Endothelial cell (in vitro differentiated cells): ENCODE data around the gene KIF26A. TPM values are rescaled to one million over a fixed set of nuclear protein-coding genes. Genes with fewer than 3 reads are reported as not detected.

ENCODE experiments used
- DNase-seq: peaks from one replicate; pipeline ENCODE4 v3.0.0; 2021; ENCODE audit warnings: low spot score
- H3K27ac Mint-ChIP-seq: one replicate; pipeline ENCODE4 v1.8.0; 2021; ENCODE audit warnings: mixed read lengths, inconsistent platforms; ENCODE audit not compliant: unreplicated experiment
- H3K27me3 Mint-ChIP-seq: one replicate; pipeline ENCODE4 v1.8.0; 2021; ENCODE audit warnings: mild to moderate bottlenecking, moderate library complexity, mixed read lengths, inconsistent platforms; ENCODE audit not compliant: unreplicated experiment
- H3K36me3 Mint-ChIP-seq: one replicate; pipeline ENCODE4 v1.8.0; 2021; ENCODE audit warnings: mild to moderate bottlenecking, low read depth, mixed read lengths, inconsistent platforms; ENCODE audit not compliant: unreplicated experiment
- H3K4me1 Mint-ChIP-seq: one replicate; pipeline ENCODE4 v1.8.0; 2021; ENCODE audit warnings: mild to moderate bottlenecking, mixed read lengths, inconsistent platforms; ENCODE audit not compliant: unreplicated experiment
- H3K4me3 Mint-ChIP-seq: one replicate; pipeline ENCODE4 v1.8.0; 2021; ENCODE audit warnings: mild to moderate bottlenecking, mixed read lengths, inconsistent platforms; ENCODE audit not compliant: unreplicated experiment
- H3K9me3 Mint-ChIP-seq: one replicate; pipeline ENCODE4 v1.8.0; 2021; ENCODE audit warnings: mixed read lengths, inconsistent platforms; ENCODE audit not compliant: unreplicated experiment
- CTCF ChIP-seq: fragments of 200-600 bp; sonication (generic); IDR thresholded peaks from one replicate; pipeline ENCODE4 v1.5.0; 2021; ENCODE audit warnings: antibody characterized with exemption; ENCODE audit not compliant: unreplicated experiment
- total RNA-seq: library from RNA; stranded (reverse); fragmentation: NEBNext Ultra II Directional; extraction: Animal tissue kit (Norgen Biotek cat#: 25700); gene quantifications from one replicate; pipeline ENCODE4 v1.2.1, GENCODE V29; 2021; ENCODE audit not compliant: unreplicated experiment

The KIF26A gene
- total RNA-seq, 1 donor from 2014 or later, result 96.9 TPM

- H3K9me3 Mint-ChIP-seq, result no peaks in the 10 kb centered on the region
- H3K27ac Mint-ChIP-seq, result no peak overlapping the region
- no peak for TF ChIP-seq CTCF
- no peak for DNase-seq
- peaks cover 4% of the 10 kb centered on the region for H3K27me3 Mint-ChIP-seq
- no peaks in the 10 kb centered on the region for H3K36me3 Mint-ChIP-seq
- H3K4me1 Mint-ChIP-seq, result no peaks in the 10 kb centered on the region
- H3K4me3 Mint-ChIP-seq, result no peak overlapping the region
These were observed 33.1 kb upstream of the KIF26A start for GRCh38 chr14:104105071-104105821.

GRCh38 chr14:104105822-104106470 lies 32.4 kb upstream of the KIF26A start:
- Mint-ChIP-seq H3K4me3 (no peak overlapping the region), H3K9me3 (no peaks in the 10 kb centered on the region), H3K27ac (no peak overlapping the region), H3K27me3 (peaks cover 6% of the 10 kb centered on the region), H3K4me1 (no peaks in the 10 kb centered on the region), H3K36me3 (no peaks in the 10 kb centered on the region)
- TF ChIP-seq CTCF, result no peak
- DNase-seq, result no peak

GRCh38 chr14:104106471-104106991 lies 31.9 kb upstream of the KIF26A start:
- Mint-ChIP-seq H3K4me3 (no peak overlapping the region), H3K9me3 (no peaks in the 10 kb centered on the region), H3K27me3 (peaks cover 6% of the 10 kb centered on the region), H3K27ac (no peak overlapping the region), H3K4me1 (no peaks in the 10 kb centered on the region), H3K36me3 (no peaks in the 10 kb centered on the region)
- DNase-seq, result no peak
- TF ChIP-seq CTCF, result no peak

GRCh38 chr14:104107101-104107581 lies 31.2 kb upstream of the KIF26A start:
- Mint-ChIP-seq H3K4me3 (no peak overlapping the region), H3K36me3 (no peaks in the 10 kb centered on the region), H3K9me3 (no peaks in the 10 kb centered on the region), H3K27ac (no peak overlapping the region), H3K4me1 (no peaks in the 10 kb centered on the region), H3K27me3 (peaks cover 6% of the 10 kb centered on the region)
- DNase-seq, result no peak
- no peak for TF ChIP-seq CTCF
